Smooth muscle cell (in vitro differentiated cells): ENCODE measurements around the gene XIRP2. TPM values are rescaled to one million over a fixed set of nuclear protein-coding genes. Genes with fewer than 3 reads are reported as not detected.

ENCODE experiments used
- DNase-seq: peaks from one replicate; lab custom pipeline; 2025; ENCODE audit not compliant: unreplicated experiment; lab: John Stamatoyannopoulos, UW
- H2AFZ ChIP-seq: fragments of 200-600 bp; sonication (generic); 2 replicates; pipeline ENCODE4 v1.6.0; 2016; ENCODE audit warnings: antibody characterized with exemption, low read depth, mild to moderate bottlenecking
- H3F3A ChIP-seq: fragments of 200-600 bp; sonication (generic); 2 replicates; pipeline ENCODE4 v1.6.0; 2017; ENCODE audit warnings: antibody characterized with exemption, low read depth
- H3K27ac ChIP-seq: fragments of 200-600 bp; sonication (generic); 2 replicates; pipeline ENCODE4 v1.5.1; 2016; ENCODE audit warnings: low read depth, mild to moderate bottlenecking
- H3K27me3 ChIP-seq: fragments of 200-600 bp; sonication (generic); 2 replicates; pipeline ENCODE4 v1.6.1; 2016; ENCODE audit warnings: low read depth, mild to moderate bottlenecking
- H3K36me3 ChIP-seq: fragments of 200-600 bp; sonication (generic); 2 replicates; pipeline ENCODE4 v1.5.1; 2016; ENCODE audit warnings: low read depth
- H3K4me1 ChIP-seq: fragments of 200-600 bp; sonication (generic); 2 replicates; pipeline ENCODE4 v1.5.1; 2016; ENCODE audit warnings: low read depth
- H3K4me2 ChIP-seq: fragments of 200-600 bp; sonication (generic); 2 replicates; pipeline ENCODE4 v1.6.0; 2016; ENCODE audit warnings: mild to moderate bottlenecking
- H3K4me3 ChIP-seq: fragments of 200-600 bp; sonication (generic); 2 replicates; pipeline ENCODE4 v1.5.1; 2016; ENCODE audit warnings: mild to moderate bottlenecking
- H3K79me2 ChIP-seq: fragments of 200-600 bp; sonication (generic); 2 replicates; pipeline ENCODE4 v1.6.0; 2016; ENCODE audit warnings: low read depth, mild to moderate bottlenecking
- H3K9ac ChIP-seq: fragments of 200-600 bp; sonication (generic); 2 replicates; pipeline ENCODE4 v1.6.0; 2016; ENCODE audit warnings: low read depth
- H3K9me3 ChIP-seq: fragments of 200-600 bp; sonication (generic); replicated peaks from 2 replicates; pipeline ENCODE4 v1.5.1; 2016; ENCODE audit warnings: low read depth
- H4K20me1 ChIP-seq: fragments of 200-600 bp; sonication (generic); 2 replicates; pipeline ENCODE4 v1.6.0; 2016; ENCODE audit warnings: low read depth
- CTCF ChIP-seq: fragments of 200-600 bp; sonication (generic); IDR thresholded peaks from 2 replicates; pipeline ENCODE4 v1.5.1; 2017; ENCODE audit warnings: borderline replicate concordance, mild to moderate bottlenecking, antibody characterized with exemption; ENCODE audit not compliant: insufficient read depth, poor library complexity, severe bottlenecking
- WGBS: methylation state at CpG from one replicate; pipeline ENCODE4 v1.1.7; 2016; ENCODE audit warnings: low lambda C conversion rate; 5-methylcytosine and 5-hydroxymethylcytosine counted together
- polyA plus RNA-seq: library from polyadenylated mRNA; unstranded; fragments of >200 nt; fragmentation: Nextera tagmentation; extraction: Ambion mirVana; gene quantifications from 2 replicates; pipeline ENCODE4 v1.2.1, GENCODE V29; 2016
- total RNA-seq: library from RNA; depleted of rRNA; stranded (reverse); fragments of >200 nt; gene quantifications from 2 replicates; pipeline ENCODE4 v1.2.3, GENCODE V29; 2014

XIRP2 gene
- total and polyA plus RNA-seq, 2 experiments from 2014 or later = not detected

DNA sequence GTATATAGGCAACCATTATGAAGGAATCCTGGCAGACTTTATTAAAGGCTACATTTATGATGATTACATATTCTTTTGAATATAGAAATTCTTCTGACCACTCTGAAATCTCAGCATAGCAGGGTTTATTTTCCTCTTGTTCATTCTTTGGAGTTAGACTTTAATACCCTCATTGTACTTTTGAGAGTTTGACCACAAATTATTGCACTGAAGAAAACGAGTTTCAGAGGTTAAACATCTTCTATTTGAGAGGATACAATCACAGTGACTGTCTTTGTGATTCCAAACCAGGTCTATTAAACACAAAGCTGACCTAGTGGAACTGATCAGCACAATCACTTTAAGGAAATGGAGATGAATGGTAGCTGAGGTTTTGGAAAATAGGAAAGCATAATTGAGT is 71.3 kb downstream of the XIRP2 start:
- Histone ChIP-seq H3K4me1 (no peaks in the 10 kb centered on the region), H3K36me3 (no peaks in the 10 kb centered on the region), H3K79me2 (no peaks in the 10 kb centered on the region), H3K9ac (no peak overlapping the region), H3K4me3 (no peak overlapping the region), H3F3A (no peaks in the 10 kb centered on the region), H3K9me3 (no peaks in the 10 kb centered on the region), H3K27ac (no peak overlapping the region), H3K4me2 (no peak overlapping the region), H4K20me1 (no peaks in the 10 kb centered on the region), H2AFZ (no peak overlapping the region), H3K27me3 (no peaks in the 10 kb centered on the region)
- no peak for TF ChIP-seq CTCF
- WGBS = 71% methylated on average over 1 of the region's 1 CpG
- DNase-seq = no peak

- WGBS = 80% methylated on average over 2 of the region's 2 CpGs
- Histone ChIP-seq H3K4me3 (no peak overlapping the region), H3K27me3 (no peaks in the 10 kb centered on the region), H3K4me2 (no peak overlapping the region), H3K9ac (no peak overlapping the region), H3K36me3 (no peaks in the 10 kb centered on the region), H3K79me2 (no peaks in the 10 kb centered on the region), H3K4me1 (no peaks in the 10 kb centered on the region), H3K9me3 (no peaks in the 10 kb centered on the region), H2AFZ (no peak overlapping the region), H3F3A (no peaks in the 10 kb centered on the region), H3K27ac (no peak overlapping the region), H4K20me1 (no peaks in the 10 kb centered on the region)
- no peak for DNase-seq
- TF ChIP-seq CTCF = no peak
Measured at GRCh38 chr2:166960702-166961270, 72.5 kb downstream of the XIRP2 start.

- no peaks in the 10 kb centered on the region for H4K20me1 ChIP-seq
- H3K9ac ChIP-seq = no peak overlapping the region
- no peak for TF ChIP-seq CTCF
- H2AFZ ChIP-seq = no peak overlapping the region
- no peaks in the 10 kb centered on the region for H3K79me2 ChIP-seq
- no peak for DNase-seq
- no peaks in the 10 kb centered on the region for H3F3A ChIP-seq
- 89% methylated on average over 1 of the region's 1 CpG for WGBS
- no peaks in the 10 kb centered on the region for H3K4me1 ChIP-seq
- no peaks in the 10 kb centered on the region for H3K36me3 ChIP-seq
- no peak overlapping the region for H3K4me3 ChIP-seq
- H3K4me2 ChIP-seq = no peak overlapping the region
- H3K27me3 ChIP-seq = no peaks in the 10 kb centered on the region
- H3K27ac ChIP-seq = no peak overlapping the region
- no peaks in the 10 kb centered on the region for H3K9me3 ChIP-seq
Measured at GRCh38 chr2:166961933-166962332, 73.7 kb downstream of the XIRP2 start.

DNA sequence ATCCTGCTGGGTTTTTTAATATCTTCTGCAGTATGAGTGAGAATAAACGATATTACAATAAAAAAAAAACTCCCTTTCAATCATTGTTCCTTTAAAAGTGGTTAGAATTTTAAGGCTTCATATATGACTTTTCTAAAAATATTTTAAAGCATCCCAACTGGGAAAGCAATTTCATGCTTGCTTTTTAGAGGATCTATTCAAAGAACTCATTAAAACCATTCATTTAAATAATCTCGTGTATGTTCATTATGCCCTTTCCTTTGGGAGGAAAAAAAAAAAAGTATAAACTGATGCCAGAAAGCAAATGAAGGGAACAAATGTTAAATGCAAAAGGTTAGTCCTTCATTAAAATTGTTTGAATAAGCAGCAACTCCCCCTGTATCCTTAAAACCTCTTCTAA is 81.2 kb downstream of the XIRP2 start:
- 88% methylated on average over 2 of the region's 2 CpGs for WGBS
- Histone ChIP-seq H3K36me3 (no peaks in the 10 kb centered on the region), H3K79me2 (no peaks in the 10 kb centered on the region), H3K4me1 (no peaks in the 10 kb centered on the region), H3K27me3 (no peaks in the 10 kb centered on the region), H3K9ac (no peak overlapping the region), H3K4me3 (no peak overlapping the region), H3F3A (no peaks in the 10 kb centered on the region), H4K20me1 (no peaks in the 10 kb centered on the region), H3K27ac (no peak overlapping the region), H3K4me2 (no peak overlapping the region), H2AFZ (no peak overlapping the region), H3K9me3 (no peaks in the 10 kb centered on the region)
- TF ChIP-seq CTCF = no peak
- no peak for DNase-seq
